ENCODE measurements around the gene PLEKHG4B. TPM values are rescaled to one million over a fixed set of nuclear protein-coding genes. Genes with fewer than 3 reads are reported as not detected.
"Not testable (repeated sequence)": the region's sequence is repeated elsewhere in the genome, so short reads cannot be mapped to it uniquely, and the experiment has no call there.

PLEKHG4B gene
- total and polyA plus RNA-seq, 3 experiments from 2014 or later = not detected

GRCh38 chr5:95241-95980 is 3.4 kb downstream of the PLEKHG4B start:
- H3K27me3 Mint-ChIP-seq = peaks cover 34 to 61% of the 10 kb centered on the region in 2 donors

GRCh38 chr5:96976-97660 is 5.2 kb downstream of the PLEKHG4B start:
- H3K27me3 Mint-ChIP-seq = peaks cover 23 to 51% of the 10 kb centered on the region in 2 donors

More at GRCh38 chr5:95241-95980, 3.4 kb downstream of the PLEKHG4B start:
- Mint-ChIP-seq H3K36me3 (no peaks in the 10 kb centered on the region), H3K27ac (no peak overlapping the region), H3K9me3 (peaks cover 0 to 4% (median 0%) of the 10 kb centered on the region in 5 donors), H3K4me3 (no peak overlapping the region), H3K4me1 (peaks cover 0 to 10% (median 5%) of the 10 kb centered on the region in 3 donors)
- CTCF ChIA-PET = no interaction called here
- Histone ChIP-seq H3K4me1 (ENCODE audit: insufficient read depth, low read length) (no peaks in the 10 kb centered on the region), H3K27ac (ENCODE audit: low read depth, low read length) (no peak overlapping the region), H3K4me3 (ENCODE audit: low read length) (no peak overlapping the region), H3K9me3 (ENCODE audit: low read length) (no peaks in the 10 kb centered on the region), H3K27me3 (ENCODE audit: insufficient read depth, low read length, poor library complexity, severe bottlenecking) (peaks cover 27% of the 10 kb centered on the region), H3K36me3 (ENCODE audit: insufficient read depth, low read length) (no peaks in the 10 kb centered on the region)
- no peak for DNase-seq
- POLR2A ChIA-PET = no interaction called here

GRCh38 chr5:99815-100214 is 7.8 kb downstream of the PLEKHG4B start:
- CTCF ChIA-PET = no interaction called here
- Histone ChIP-seq H3K4me1 (ENCODE audit: insufficient read depth, low read length) (no peaks in the 10 kb centered on the region), H3K9me3 (ENCODE audit: low read length) (no peaks in the 10 kb centered on the region)

More at GRCh38 chr5:96976-97660, 5.2 kb downstream of the PLEKHG4B start:
- H3K4me3 ChIP-seq (ENCODE audit: low read length) = no peak overlapping the region
- H3K27me3 ChIP-seq (ENCODE audit: insufficient read depth, low read length, poor library complexity, severe bottlenecking) = peaks cover 13% of the 10 kb centered on the region
- CTCF ChIA-PET = no interaction called here
- no peak overlapping the region for H3K27ac Mint-ChIP-seq
- H3K4me1 ChIP-seq (ENCODE audit: insufficient read depth, low read length) = no peaks in the 10 kb centered on the region
- H3K4me3 Mint-ChIP-seq = no peak overlapping the region
- POLR2A ChIA-PET = no interaction called here
- no peaks in the 10 kb centered on the region for H3K36me3 Mint-ChIP-seq
- H3K9me3 Mint-ChIP-seq = no peaks in the 10 kb centered on the region
- H3K4me1 Mint-ChIP-seq = no peaks in the 10 kb centered on the region
- no peak for DNase-seq
- H3K9me3 ChIP-seq (ENCODE audit: low read length) = no peaks in the 10 kb centered on the region
- H3K27ac ChIP-seq (ENCODE audit: low read depth, low read length) = no peak overlapping the region
- H3K36me3 ChIP-seq (ENCODE audit: insufficient read depth, low read length) = no peaks in the 10 kb centered on the region

GRCh38 chr5:102411-103043 is 10.6 kb downstream of the PLEKHG4B start:
- Mint-ChIP-seq H3K4me1 (no peaks in the 10 kb centered on the region), H3K9me3 (no peaks in the 10 kb centered on the region), H3K4me3 (no peak overlapping the region), H3K27ac (no peak overlapping the region), H3K36me3 (no peaks in the 10 kb centered on the region), H3K27me3 (peaks cover 8 to 36% of the 10 kb centered on the region in 2 donors)
- DNase-seq = no peak
- Histone ChIP-seq H3K4me1 (ENCODE audit: insufficient read depth, low read length) (no peaks in the 10 kb centered on the region), H3K27ac (ENCODE audit: low read depth, low read length) (no peak overlapping the region), H3K4me3 (ENCODE audit: low read length) (no peak overlapping the region), H3K27me3 (ENCODE audit: insufficient read depth, low read length, poor library complexity, severe bottlenecking) (no peaks in the 10 kb centered on the region), H3K9me3 (ENCODE audit: low read length) (no peaks in the 10 kb centered on the region), H3K36me3 (ENCODE audit: insufficient read depth, low read length) (no peaks in the 10 kb centered on the region)
- ChIA-PET POLR2A (no interaction called here), CTCF (no interaction called here)

More at GRCh38 chr5:99815-100214, 7.8 kb downstream of the PLEKHG4B start:
- POLR2A ChIA-PET = no interaction called here
- H3K27ac Mint-ChIP-seq = no peak overlapping the region
- no peak overlapping the region for H3K4me3 Mint-ChIP-seq
- Histone ChIP-seq H3K27me3 (ENCODE audit: insufficient read depth, low read length, poor library complexity, severe bottlenecking) (no peaks in the 10 kb centered on the region), H3K4me3 (ENCODE audit: low read length) (no peak overlapping the region), H3K36me3 (ENCODE audit: insufficient read depth, low read length) (no peaks in the 10 kb centered on the region), H3K27ac (ENCODE audit: low read depth, low read length) (no peak overlapping the region)
- DNase-seq = no peak
- no peaks in the 10 kb centered on the region for H3K36me3 Mint-ChIP-seq
- peaks cover 14 to 48% of the 10 kb centered on the region in 2 donors for H3K27me3 Mint-ChIP-seq
- H3K9me3 Mint-ChIP-seq = no peaks in the 10 kb centered on the region
- H3K4me1 Mint-ChIP-seq = no peaks in the 10 kb centered on the region

- H3K27ac Mint-ChIP-seq; POLR2A ChIA-PET; H3K4me1 ChIP-seq (ENCODE audit: insufficient read depth, low read length); H3K4me3 ChIP-seq (ENCODE audit: low read length); H3K9me3 Mint-ChIP-seq; H3K36me3 ChIP-seq (ENCODE audit: insufficient read depth, low read length); DNase-seq; H3K9me3 ChIP-seq (ENCODE audit: low read length); H3K27me3 ChIP-seq (ENCODE audit: insufficient read depth, low read length, poor library complexity, severe bottlenecking); H3K4me1 Mint-ChIP-seq; H3K27ac ChIP-seq (ENCODE audit: low read depth, low read length); CTCF ChIA-PET; H3K4me3 Mint-ChIP-seq; H3K36me3 Mint-ChIP-seq: not testable (repeated sequence)
- H3K27me3 Mint-ChIP-seq = peaks cover 14 to 36% of the 10 kb centered on the region in 2 donors
These were observed 12.1 kb downstream of the PLEKHG4B start for GRCh38 chr5:104106-104505.

GRCh38 chr5:104778-105296 is 12.9 kb downstream of the PLEKHG4B start:
- H3K27ac ChIP-seq (ENCODE audit: low read depth, low read length) = no peak overlapping the region
- Mint-ChIP-seq H3K27ac (no peak overlapping the region), H3K36me3 (no peaks in the 10 kb centered on the region), H3K9me3 (no peaks in the 10 kb centered on the region), H3K27me3 (peaks cover 7 to 29% of the 10 kb centered on the region in 2 donors), H3K4me3 (no peak overlapping the region), H3K4me1 (no peaks in the 10 kb centered on the region)
- CTCF ChIA-PET = no interaction called here
- H3K36me3 ChIP-seq (ENCODE audit: insufficient read depth, low read length) = no peaks in the 10 kb centered on the region
- POLR2A ChIA-PET = no interaction called here
- H3K9me3 ChIP-seq (ENCODE audit: low read length) = no peaks in the 10 kb centered on the region
- H3K4me1 ChIP-seq (ENCODE audit: insufficient read depth, low read length) = no peaks in the 10 kb centered on the region
- no peak overlapping the region for H3K4me3 ChIP-seq (ENCODE audit: low read length)
- H3K27me3 ChIP-seq (ENCODE audit: insufficient read depth, low read length, poor library complexity, severe bottlenecking) = no peaks in the 10 kb centered on the region
- DNase-seq = no peak

- H3K4me1 Mint-ChIP-seq = no peaks in the 10 kb centered on the region
- POLR2A ChIA-PET = no interaction called here
- H3K27me3 ChIP-seq (ENCODE audit: insufficient read depth, low read length, poor library complexity, severe bottlenecking) = no peaks in the 10 kb centered on the region
These were observed 13.6 kb downstream of the PLEKHG4B start for GRCh38 chr5:105504-106070.

GRCh38 chr5:106587-106986 is 14.6 kb downstream of the PLEKHG4B start:
- DNase-seq = no peak
- no peak overlapping the region for H3K27ac Mint-ChIP-seq
- no peaks in the 10 kb centered on the region for H3K4me1 Mint-ChIP-seq
- no peak overlapping the region for H3K4me3 Mint-ChIP-seq
- Histone ChIP-seq H3K27me3 (ENCODE audit: insufficient read depth, low read length, poor library complexity, severe bottlenecking) (no peaks in the 10 kb centered on the region), H3K9me3 (ENCODE audit: low read length) (no peaks in the 10 kb centered on the region), H3K4me3 (ENCODE audit: low read length) (no peak overlapping the region), H3K27ac (ENCODE audit: low read depth, low read length) (no peak overlapping the region), H3K4me1 (ENCODE audit: insufficient read depth, low read length) (no peaks in the 10 kb centered on the region), H3K36me3 (ENCODE audit: insufficient read depth, low read length) (no peaks in the 10 kb centered on the region)
- peaks cover 7 to 28% of the 10 kb centered on the region in 2 donors for H3K27me3 Mint-ChIP-seq
- no peaks in the 10 kb centered on the region for H3K36me3 Mint-ChIP-seq
- peaks cover 0 to 3% (median 0%) of the 10 kb centered on the region in 5 donors for H3K9me3 Mint-ChIP-seq
- CTCF ChIA-PET = no interaction called here
- POLR2A ChIA-PET = no interaction called here

More at GRCh38 chr5:105504-106070, 13.6 kb downstream of the PLEKHG4B start:
- H3K36me3 Mint-ChIP-seq = no peaks in the 10 kb centered on the region
- no peak overlapping the region for H3K4me3 ChIP-seq (ENCODE audit: low read length)
- no peak overlapping the region for H3K4me3 Mint-ChIP-seq
- no peaks in the 10 kb centered on the region for H3K36me3 ChIP-seq (ENCODE audit: insufficient read depth, low read length)
- H3K9me3 Mint-ChIP-seq = peaks cover 0 to 3% (median 0%) of the 10 kb centered on the region in 5 donors
- no peaks in the 10 kb centered on the region for H3K9me3 ChIP-seq (ENCODE audit: low read length)
- DNase-seq = no peak
- CTCF ChIA-PET = no interaction called here
- peaks cover 7 to 28% of the 10 kb centered on the region in 2 donors for H3K27me3 Mint-ChIP-seq
- H3K27ac ChIP-seq (ENCODE audit: low read depth, low read length) = no peak overlapping the region
- no peaks in the 10 kb centered on the region for H3K4me1 ChIP-seq (ENCODE audit: insufficient read depth, low read length)
- H3K27ac Mint-ChIP-seq = no peak overlapping the region

Data from CD8-positive, alpha-beta memory T cell (primary cell).